Retina (tissue), 1 donor: ENCODE measurements around the gene NDUFAF8.

Experiments
- DNase-seq: peaks from one replicate; pipeline ENCODE4 v3.0.0-alpha.2; 2016

NDUFAF8 gene

GRCh38 chr17:81277946-81278693 is 39.0 kb downstream of the NDUFAF8 start:
- no peak for DNase-seq

DNA sequence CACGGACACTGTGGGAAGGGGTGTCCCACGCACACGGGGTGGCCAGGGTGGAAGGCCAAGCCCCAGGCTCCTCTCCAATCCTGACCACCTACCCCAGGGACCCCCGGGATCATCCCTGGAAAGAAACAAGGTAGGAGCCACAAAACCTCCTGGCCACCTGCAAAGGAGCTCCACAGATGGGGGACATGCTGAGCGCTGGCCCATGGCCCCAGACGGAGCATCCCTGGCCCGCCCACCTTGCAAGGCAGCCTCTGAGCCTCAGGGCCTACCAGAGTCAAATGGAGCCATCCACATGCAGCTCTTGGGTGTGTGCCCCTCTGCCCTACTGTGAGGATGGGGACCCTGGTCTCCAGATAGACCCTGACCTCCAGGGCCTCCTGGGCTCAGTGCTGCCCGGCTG is 39.7 kb downstream of the NDUFAF8 start:
- no peak for DNase-seq

DNA sequence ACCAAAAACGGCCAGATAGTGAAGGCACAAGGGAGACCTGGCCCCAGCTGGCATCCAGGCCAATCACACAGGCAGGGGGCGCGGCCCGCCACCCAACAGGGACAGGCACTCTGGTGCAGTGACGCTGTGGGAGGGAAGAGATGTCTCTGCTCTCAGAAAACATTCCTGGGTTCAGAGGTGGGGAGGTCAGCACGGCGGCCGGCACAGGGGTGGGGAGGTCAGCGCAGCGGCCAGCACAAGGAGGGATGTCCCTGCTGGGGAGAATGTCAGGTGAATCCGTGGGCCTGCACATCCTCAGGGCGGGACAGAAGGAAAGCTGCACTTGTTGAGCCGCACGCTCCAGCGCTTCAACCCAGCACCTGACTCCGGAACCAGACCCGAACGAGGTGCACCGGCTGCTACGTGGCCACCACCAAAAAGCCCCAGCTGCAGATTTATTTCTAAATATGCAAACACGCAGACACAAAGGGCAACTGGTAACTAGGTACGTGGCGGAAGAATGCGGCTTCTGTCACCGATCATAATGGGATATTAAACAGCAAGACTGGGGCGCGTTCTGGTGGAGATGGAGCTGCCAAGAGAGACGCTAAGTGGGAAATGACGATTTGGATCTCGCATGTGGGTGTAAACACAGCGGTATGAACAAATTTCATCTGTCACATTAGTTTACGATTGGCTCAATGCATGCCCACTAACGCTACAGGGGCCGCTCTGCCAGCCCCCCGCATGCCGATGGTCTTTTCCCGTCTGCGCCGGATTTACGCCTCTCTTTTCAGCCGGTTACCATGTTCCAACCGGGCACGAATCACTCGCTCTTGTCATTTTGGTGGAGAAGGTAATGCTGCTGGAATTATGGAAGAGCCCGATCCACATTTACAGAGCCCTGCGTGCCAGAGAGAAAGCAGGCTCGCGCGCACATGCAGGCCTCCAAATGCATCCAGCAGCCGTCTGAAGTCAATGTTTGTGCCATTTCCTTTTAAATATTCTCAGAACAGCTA is 40.5 kb downstream of the NDUFAF8 start:
- no peak for DNase-seq

DNA sequence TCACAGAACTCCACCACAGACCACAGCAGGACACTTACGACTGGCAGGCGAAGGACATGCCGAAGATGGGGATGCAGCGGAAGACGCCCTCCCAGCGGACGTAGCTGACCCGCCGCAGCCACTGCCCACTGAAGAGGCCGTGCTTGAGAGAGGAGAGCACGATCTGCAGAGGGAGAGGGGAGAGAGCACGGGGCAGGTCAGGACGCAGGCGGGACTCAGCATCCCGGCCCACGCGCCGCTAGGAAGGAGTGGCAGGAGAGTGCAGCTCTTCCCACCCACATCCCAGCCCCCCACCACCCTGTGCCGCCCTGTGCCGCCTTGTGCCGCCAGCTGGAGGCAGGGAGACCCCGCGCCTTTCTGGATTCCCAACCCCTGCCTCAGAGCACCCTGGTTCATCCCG is 41.5 kb downstream of the NDUFAF8 start:
- DNase-seq, result no peak

DNA sequence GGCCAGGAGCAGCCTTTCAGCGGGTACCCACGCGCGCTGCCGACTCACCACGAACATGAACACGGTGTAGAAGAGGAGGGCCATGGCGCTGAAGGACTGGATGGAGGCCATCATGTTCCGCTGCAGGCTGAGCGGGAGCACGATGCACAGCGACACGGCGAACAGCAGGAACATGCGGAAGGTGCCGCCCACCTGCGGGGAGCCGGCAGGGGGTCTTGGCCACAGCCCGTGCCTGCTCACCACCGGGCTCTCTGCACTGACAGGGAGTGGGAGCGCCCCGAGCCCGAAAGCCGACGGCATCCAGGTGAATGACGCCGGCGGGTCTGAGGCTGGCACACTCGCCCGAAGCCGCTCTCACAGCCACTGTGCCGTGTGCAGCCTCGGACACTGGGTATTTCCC is 43.0 kb downstream of the NDUFAF8 start:
- no peak for DNase-seq

DNA sequence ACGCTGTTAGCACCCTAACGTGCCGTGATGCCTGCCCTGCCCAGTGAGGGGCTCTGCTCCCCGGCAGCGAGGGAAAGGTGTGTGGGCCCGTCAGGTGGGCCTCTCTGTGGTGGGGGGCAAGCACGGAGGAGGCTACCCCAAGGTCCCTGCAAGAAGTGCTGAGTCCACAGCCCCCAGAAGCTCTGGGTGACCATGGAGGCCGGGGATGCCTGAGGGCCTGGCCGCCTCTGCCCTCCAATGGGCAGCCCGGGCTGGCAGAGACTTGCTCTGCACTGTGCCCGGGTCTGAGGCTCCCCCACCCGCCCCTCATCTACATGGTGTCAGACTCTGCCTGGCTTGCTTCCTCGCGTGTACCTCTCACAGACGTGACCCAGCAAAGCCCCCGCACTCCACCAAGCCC is 43.8 kb downstream of the NDUFAF8 start:
- DNase-seq, result no peak

GRCh38 chr17:81285179-81285878 is 46.2 kb downstream of the NDUFAF8 start:
- peak; percentile 75 for DNase-seq

GRCh38 chr17:81285894-81286293 is 46.8 kb downstream of the NDUFAF8 start:
- no peak for DNase-seq

DNA sequence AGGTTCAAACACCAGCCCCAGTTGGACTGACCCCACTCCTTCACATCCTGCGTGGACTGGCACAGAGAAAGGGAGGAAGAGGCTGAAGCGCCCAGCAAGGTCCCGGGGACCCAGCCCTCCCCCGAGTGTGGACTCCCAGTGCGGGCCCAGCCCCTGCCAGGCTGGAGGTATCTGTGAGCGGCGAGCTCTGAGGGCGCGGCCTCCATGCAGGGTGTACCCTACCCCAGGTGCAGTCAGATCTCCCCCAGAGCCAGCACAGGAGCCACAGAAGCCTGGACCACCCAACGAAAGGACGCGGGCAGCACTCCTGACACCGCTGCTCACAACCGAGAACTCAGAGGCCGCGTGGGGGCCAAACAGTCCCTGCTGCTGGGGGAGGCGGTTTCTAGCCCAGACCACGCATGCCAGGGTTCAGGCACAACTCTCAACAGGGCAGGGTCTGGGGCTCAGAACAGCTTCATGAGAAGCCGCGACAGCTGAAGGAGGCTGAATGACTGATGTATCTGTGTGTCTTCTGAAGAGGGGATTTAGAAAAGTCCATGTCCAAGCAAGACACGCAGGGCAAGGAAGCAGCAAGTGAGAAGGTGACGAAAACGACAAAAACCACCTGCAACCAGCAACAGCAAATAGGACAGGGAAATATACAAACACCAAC is 47.5 kb downstream of the NDUFAF8 start:
- DNase-seq, result no peak

DNA sequence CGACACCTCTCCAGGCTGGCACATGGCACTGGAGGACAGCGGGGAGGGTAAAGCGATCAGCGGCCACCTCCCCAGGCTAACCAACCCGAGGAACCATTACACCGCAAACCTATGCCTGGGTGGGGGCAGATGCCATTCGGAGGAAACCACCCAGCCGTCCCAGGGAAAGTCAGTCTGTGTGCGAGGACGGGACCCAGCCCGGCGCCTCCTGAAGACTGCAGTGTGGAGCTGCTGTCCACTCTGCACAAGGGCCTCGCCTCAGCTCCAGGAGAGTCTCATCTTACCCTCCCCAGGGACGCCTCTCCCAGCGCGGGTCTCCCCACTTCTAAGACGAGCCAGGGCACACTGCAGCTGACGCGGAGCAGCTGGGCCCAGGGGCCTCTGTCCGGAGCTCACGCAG is 48.0 kb downstream of the NDUFAF8 start:
- DNase-seq, result no peak

DNA sequence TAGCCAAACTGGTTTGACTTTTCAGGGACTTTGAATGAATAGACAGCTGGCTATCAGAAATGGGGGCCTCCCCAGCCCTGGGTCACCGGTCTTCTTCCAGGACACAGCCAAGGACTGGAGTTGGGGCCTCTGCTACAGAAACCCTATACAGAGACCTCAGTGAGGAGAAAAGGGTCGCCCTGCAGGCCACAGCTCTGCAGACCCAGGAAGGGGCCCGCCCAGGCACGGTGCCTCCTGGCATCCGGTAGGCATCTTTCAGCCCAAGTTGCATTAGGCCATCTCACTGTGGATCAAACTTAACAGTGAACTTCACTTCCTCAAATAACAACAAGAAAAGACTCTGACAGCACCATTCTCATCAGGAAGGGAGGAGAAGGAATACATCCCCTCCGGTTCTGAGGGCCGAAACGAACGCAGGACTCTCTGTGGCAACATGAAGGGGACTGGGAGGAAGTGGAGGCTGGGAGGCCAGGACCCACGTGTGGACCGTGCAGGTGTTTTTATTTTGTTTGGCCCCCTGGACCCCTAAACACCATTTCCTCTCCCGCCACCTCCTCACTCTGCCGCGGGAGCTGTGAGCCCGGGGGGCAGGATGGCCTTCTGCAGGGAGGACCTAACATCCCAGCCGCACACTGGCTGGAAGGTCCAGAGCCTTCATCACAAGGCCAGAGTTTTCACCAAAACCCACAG is 48.8 kb downstream of the NDUFAF8 start:
- no peak for DNase-seq

DNA sequence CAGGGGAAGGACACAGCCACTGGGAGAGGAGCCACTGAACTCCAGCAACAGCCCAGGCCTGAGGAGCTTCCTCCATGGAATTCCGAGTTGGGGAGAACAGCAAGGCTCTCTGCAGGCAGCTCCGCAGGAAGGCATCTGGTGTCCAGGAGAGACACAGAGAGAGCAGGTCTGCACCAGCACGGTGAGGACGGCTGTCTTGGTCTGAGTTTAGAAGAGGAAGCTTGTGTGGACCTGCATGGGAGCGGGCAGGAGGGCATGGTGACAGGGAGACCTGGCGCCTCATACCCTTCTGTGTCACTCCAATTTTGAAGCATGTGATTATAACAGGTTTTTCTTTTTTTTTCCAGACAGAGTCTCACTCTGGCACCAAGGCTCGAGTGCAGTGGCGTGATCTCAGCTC is 49.6 kb downstream of the NDUFAF8 start:
- DNase-seq, result no peak

GRCh38 chr17:81289627-81290026 is 50.5 kb downstream of the NDUFAF8 start:
- no peak for DNase-seq

DNA sequence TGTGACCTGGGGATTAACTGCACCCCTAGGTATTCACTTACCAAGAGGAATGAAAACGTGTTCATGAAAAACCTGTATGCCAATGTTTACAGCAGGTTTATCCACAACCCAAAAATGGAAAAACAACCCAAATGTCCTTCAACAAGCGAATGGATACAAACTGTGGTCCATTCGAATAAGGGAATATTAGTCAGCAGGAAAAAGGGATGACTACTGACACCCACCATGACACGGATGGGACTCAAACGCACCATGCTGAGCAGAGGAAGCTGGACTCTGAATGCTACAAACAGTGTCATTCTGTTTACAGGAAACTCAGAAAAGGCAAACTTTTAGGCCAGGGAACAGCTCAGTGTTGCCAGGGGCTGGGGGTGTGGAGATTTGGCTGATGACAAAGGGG is 51.1 kb downstream of the NDUFAF8 start:
- DNase-seq, result no peak
